HepG2 (cell line): ENCODE results near the gene IER2. TPM values are rescaled to one million over a fixed set of nuclear protein-coding genes. Genes with fewer than 3 reads are reported as not detected.

Experiments
- ATF5 ChIP-seq: sonication (generic); formaldehyde crosslinking; IDR thresholded peaks from 2 replicates; pipeline ENCODE4 v1.4.0; 2020; ENCODE audit warnings: mild to moderate bottlenecking, low read depth, missing genetic modification reagents
- DPF2 ChIP-seq: sonication (generic); formaldehyde crosslinking; IDR thresholded peaks from 2 replicates; pipeline ENCODE4 v1.4.0; 2020; ENCODE audit warnings: mild to moderate bottlenecking, low read depth, missing genetic modification reagents, borderline replicate concordance
- FOXO4 ChIP-seq: sonication (generic); formaldehyde crosslinking; conservative IDR thresholded peaks from 2 replicates; pipeline ENCODE4 v1.8.1; 2023; ENCODE audit warnings: missing genetic modification reagents
- GLI4 ChIP-seq: sonication (generic); formaldehyde crosslinking; IDR thresholded peaks from 2 replicates; pipeline ENCODE4 v1.5.1; 2020; ENCODE audit warnings: missing genetic modification reagents, mild to moderate bottlenecking, moderate library complexity, borderline replicate concordance
- GZF1 ChIP-seq: sonication (generic); formaldehyde crosslinking; IDR thresholded peaks from 2 replicates; pipeline ENCODE4 v1.5.1; 2020; ENCODE audit warnings: mild to moderate bottlenecking, missing genetic modification reagents
- KAT8 ChIP-seq: IDR thresholded peaks from 2 replicates; pipeline ENCODE4 v1.6.1; 2016; ENCODE audit warnings: missing genetic modification reagents, missing compliant biosample characterization
- NR0B2 ChIP-seq: sonication (generic); formaldehyde crosslinking; IDR thresholded peaks from 2 replicates; pipeline ENCODE4 v1.4.0; 2020; ENCODE audit warnings: mild to moderate bottlenecking, missing genetic modification reagents
- PLSCR1 ChIP-seq: sonication (generic); formaldehyde crosslinking; IDR thresholded peaks from 2 replicates; pipeline ENCODE4 v1.5.0; 2020; ENCODE audit warnings: missing genetic modification reagents, mild to moderate bottlenecking, borderline replicate concordance
- PRDM15 ChIP-seq: sonication (generic); formaldehyde crosslinking; IDR thresholded peaks from 2 replicates; pipeline ENCODE4 v1.4.0; 2020; ENCODE audit warnings: missing genetic modification reagents
- REPIN1 ChIP-seq: sonication (generic); formaldehyde crosslinking; IDR thresholded peaks from 2 replicates; pipeline ENCODE4 v1.8.0; 2022; ENCODE audit warnings: missing genetic modification reagents, low read depth, mild to moderate bottlenecking, borderline replicate concordance
- SRSF1 ChIP-seq: fragments of 200-400 bp; formaldehyde crosslinking; optimal IDR thresholded peaks from 2 replicates; pipeline ENCODE3; 2017; ENCODE audit warnings: mild to moderate bottlenecking, low read depth, low read length, moderate library complexity
- TAF1 ChIP-seq: sonication (generic); formaldehyde crosslinking; IDR thresholded peaks from 2 replicates; pipeline ENCODE4 v1.4.0; 2020; ENCODE audit warnings: missing genetic modification reagents
- TCF7L2 ChIP-seq: IDR thresholded peaks from 2 replicates; pipeline ENCODE4 v1.6.1; 2011; ENCODE audit warnings: mild to moderate bottlenecking, low read depth, low read length, moderate library complexity
- TFDP2 ChIP-seq: sonication (generic); formaldehyde crosslinking; IDR thresholded peaks from 2 replicates; pipeline ENCODE4 v1.4.0; 2020; ENCODE audit warnings: missing genetic modification reagents
- ZBTB38 ChIP-seq: sonication (generic); formaldehyde crosslinking; IDR thresholded peaks from 2 replicates; pipeline ENCODE4 v1.5.1; 2020; ENCODE audit warnings: mild to moderate bottlenecking, missing genetic modification reagents
- ZNF367 ChIP-seq: sonication (generic); formaldehyde crosslinking; IDR thresholded peaks from 2 replicates; pipeline ENCODE4 v1.4.0; 2020; ENCODE audit warnings: missing genetic modification reagents, borderline replicate concordance
- ZNF605 ChIP-seq: sonication (generic); formaldehyde crosslinking; IDR thresholded peaks from 2 replicates; pipeline ENCODE4 v1.8.0; 2022; ENCODE audit warnings: mild to moderate bottlenecking, missing genetic modification reagents
- ZNF747 ChIP-seq: sonication (generic); formaldehyde crosslinking; IDR thresholded peaks from 2 replicates; pipeline ENCODE4 v1.8.1; 2023; ENCODE audit warnings: missing genetic modification reagents, mild to moderate bottlenecking, borderline replicate concordance
- ZSCAN12 ChIP-seq: sonication (generic); formaldehyde crosslinking; IDR thresholded peaks from 2 replicates; pipeline ENCODE4 v1.9.0; 2021; ENCODE audit warnings: mild to moderate bottlenecking, missing genetic modification reagents
- polyA plus RNA-seq, 8 experiments: library from polyadenylated mRNA; depleted of rRNA in 3 of 8; stranded (reverse) in 7 of 8; unstranded in 1 of 8; fragments of >200 nt; fragmentation: Illumina TruSeq in 4 of 8; extraction: Trizol in 4 of 8; gene quantifications; 2 replicates each; pipeline versions ENCODE4 v1.2.1 to v1.2.3, GENCODE V29; 2011 to 2016; ENCODE audit warnings: low read depth in 4 of 8, missing spikeins in 1 of 8, mixed read lengths in 1 of 8; ENCODE audit not compliant: insufficient read depth in 1 of 8
- total RNA-seq, 5 experiments: library from RNA; depleted of rRNA; stranded (reverse); fragments of >200 nt; fragmentation: Illumina TruSeq; extraction: Trizol; gene quantifications; 2 replicates each; pipeline ENCODE4 v1.2.3, GENCODE V29; 2016; ENCODE audit warnings: low read depth in 1 of 5

The IER2 gene
- total and polyA plus RNA-seq, 2 of the 13 experiments (the other 11 are each of a cell fraction or from before 2014, with no cell fraction given) = 10.1 to 14.3 TPM

- TF ChIP-seq ATF5 (CRISPR knock-in tag) (no peak), PRDM15 (CRISPR knock-in tag) (no peak), KAT8 (CRISPR knock-in tag) (peak; percentile 89), REPIN1 (CRISPR knock-in tag) (peak; percentile 17; the same call in 1 of the 2 replicates), TCF7L2 (no peak), ZNF747 (CRISPR knock-in tag) (no peak), ZSCAN12 (CRISPR knock-in tag) (no peak), TFDP2 (peak; percentile 44; the same call in 1 of the 2 replicates), TAF1 (CRISPR knock-in tag) (peak; percentile 52; the same call in 1 of the 2 replicates), SRSF1 (peak; percentile 53), NR0B2 (CRISPR knock-in tag) (no peak), GLI4 (no peak), ZNF605 (CRISPR knock-in tag) (no peak; the same call in 1 of the 2 replicates), DPF2 (CRISPR knock-in tag) (0 out of 2 replicates have a peak, but pooled peaks have one; percentile 24), ZNF367 (no peak), GZF1 (CRISPR knock-in tag) (no peak), FOXO4 (CRISPR knock-in tag) (no peak), PLSCR1 (CRISPR knock-in tag) (no peak), ZBTB38 (peak; percentile 80)
These were observed 14.3 kb downstream of the IER2 start (continued) for GRCh38 chr19:13164343-13165161.
